Muscle layer of duodenum (tissue), 2 donors: ENCODE data around the gene LARP4B.
A peak's percentile ranks its signal among the peaks of the same experiment; 100 is the strongest.

ENCODE experiments used
- H3K27ac ChIP-seq: one replicate; pipeline ENCODE4 v1.7.0; 2013; ENCODE audit warnings: mild to moderate bottlenecking, low read length
- H3K27me3 ChIP-seq: one replicate; pipeline ENCODE4 v1.7.0; 2013; ENCODE audit warnings: low read depth, mild to moderate bottlenecking, control low read depth, low read length
- H3K36me3 ChIP-seq, 2 donors: one replicate each; pipeline ENCODE4 v1.7.0; 2013; ENCODE audit warnings: low read length in 2 of 2, control low read depth in 1 of 2, mild to moderate bottlenecking in 1 of 2; ENCODE audit not compliant: insufficient read depth in 2 of 2, control insufficient read depth in 1 of 2
- H3K4me1 ChIP-seq, 2 donors: one replicate each; pipeline ENCODE4 v1.7.0; 2013; ENCODE audit warnings: low read length in 2 of 2, mild to moderate bottlenecking in 2 of 2, control low read depth in 1 of 2, moderate library complexity in 1 of 2; ENCODE audit not compliant: insufficient read depth in 2 of 2, control insufficient read depth in 1 of 2
- H3K4me3 ChIP-seq, 2 donors: one replicate each; pipeline ENCODE4 v1.7.0; 2013; ENCODE audit warnings: low read length in 2 of 2, low read depth in 1 of 2, mild to moderate bottlenecking in 1 of 2
- H3K9me3 ChIP-seq, 2 donors: one replicate each; pipeline ENCODE4 v1.7.0; 2013; ENCODE audit warnings: low read length in 2 of 2, control low read depth in 1 of 2, mild to moderate bottlenecking in 1 of 2; ENCODE audit not compliant: control insufficient read depth in 1 of 2
- donor health status: healthy.

Gene LARP4B

GRCh38 chr10:790821-791551 lies 140.5 kb downstream of the LARP4B start:
- Histone ChIP-seq H3K4me3 (no peak overlapping the region), H3K9me3 (no peaks in the 10 kb centered on the region), H3K27me3 (no peaks in the 10 kb centered on the region), H3K4me1 (peaks cover 0 to 18% of the 10 kb centered on the region in 2 donors), H3K36me3 (no peaks in the 10 kb centered on the region), H3K27ac (no peak overlapping the region)

GRCh38 chr10:789831-790701 lies 141.4 kb downstream of the LARP4B start:
- Histone ChIP-seq H3K9me3 (no peaks in the 10 kb centered on the region), H3K27ac (no peak overlapping the region), H3K4me3 (peak overlapping the region in 1 of 2 donors; percentile 63), H3K27me3 (peaks cover 5% of the 10 kb centered on the region), H3K4me1 (peaks cover 0 to 18% of the 10 kb centered on the region in 2 donors), H3K36me3 (no peaks in the 10 kb centered on the region)

- Histone ChIP-seq H3K4me1 (peaks cover 0 to 18% of the 10 kb centered on the region in 2 donors), H3K27me3 (peaks cover 5% of the 10 kb centered on the region), H3K36me3 (no peaks in the 10 kb centered on the region), H3K4me3 (peak overlapping the region; percentile 30 to 63), H3K27ac (no peak overlapping the region), H3K9me3 (no peaks in the 10 kb centered on the region)
Observed at GRCh38 chr10:788796-789748, 142.4 kb downstream of the LARP4B start.

GRCh38 chr10:787933-788651 lies 143.4 kb downstream of the LARP4B start:
- H3K9me3 ChIP-seq, result no peaks in the 10 kb centered on the region
- H3K27me3 ChIP-seq, result peaks cover 5% of the 10 kb centered on the region
- H3K27ac ChIP-seq, result no peak overlapping the region
- no peak overlapping the region for H3K4me3 ChIP-seq
- H3K4me1 ChIP-seq, result peaks cover 0 to 18% of the 10 kb centered on the region in 2 donors
- no peaks in the 10 kb centered on the region for H3K36me3 ChIP-seq

- Histone ChIP-seq H3K4me3 (no peak overlapping the region), H3K27ac (no peak overlapping the region), H3K27me3 (peaks cover 5% of the 10 kb centered on the region), H3K4me1 (peaks cover 0 to 14% of the 10 kb centered on the region in 2 donors), H3K36me3 (no peaks in the 10 kb centered on the region), H3K9me3 (no peaks in the 10 kb centered on the region)
Observed at GRCh38 chr10:786633-787474, 144.7 kb downstream of the LARP4B start.

GRCh38 chr10:785861-786214 lies 145.7 kb downstream of the LARP4B start:
- peaks cover 0 to 14% of the 10 kb centered on the region in 2 donors for H3K4me1 ChIP-seq
- H3K4me3 ChIP-seq, result no peak overlapping the region
- no peaks in the 10 kb centered on the region for H3K9me3 ChIP-seq
- H3K27ac ChIP-seq, result no peak overlapping the region
- H3K36me3 ChIP-seq, result no peaks in the 10 kb centered on the region
- peaks cover 5% of the 10 kb centered on the region for H3K27me3 ChIP-seq

- H3K36me3 ChIP-seq, result no peaks in the 10 kb centered on the region
- H3K4me1 ChIP-seq, result peaks cover 0 to 14% of the 10 kb centered on the region in 2 donors
- no peaks in the 10 kb centered on the region for H3K9me3 ChIP-seq
- H3K4me3 ChIP-seq, result peak overlapping the region in 1 of 2 donors; percentile 58
- no peak overlapping the region for H3K27ac ChIP-seq
- peaks cover 5% of the 10 kb centered on the region for H3K27me3 ChIP-seq
Observed at GRCh38 chr10:785089-785860, 146.2 kb downstream of the LARP4B start.

GRCh38 chr10:784403-785088 lies 147.0 kb downstream of the LARP4B start:
- Histone ChIP-seq H3K36me3 (no peaks in the 10 kb centered on the region), H3K9me3 (no peaks in the 10 kb centered on the region), H3K27me3 (peaks cover 5% of the 10 kb centered on the region), H3K4me3 (peak overlapping the region in 1 of 2 donors; percentile 58), H3K4me1 (peaks cover 0 to 11% of the 10 kb centered on the region in 2 donors), H3K27ac (no peak overlapping the region)
